ENCODE results near the gene C22orf15.
A peak's percentile ranks its signal among the peaks of the same experiment; 100 is the strongest.

Gene C22orf15

DNA sequence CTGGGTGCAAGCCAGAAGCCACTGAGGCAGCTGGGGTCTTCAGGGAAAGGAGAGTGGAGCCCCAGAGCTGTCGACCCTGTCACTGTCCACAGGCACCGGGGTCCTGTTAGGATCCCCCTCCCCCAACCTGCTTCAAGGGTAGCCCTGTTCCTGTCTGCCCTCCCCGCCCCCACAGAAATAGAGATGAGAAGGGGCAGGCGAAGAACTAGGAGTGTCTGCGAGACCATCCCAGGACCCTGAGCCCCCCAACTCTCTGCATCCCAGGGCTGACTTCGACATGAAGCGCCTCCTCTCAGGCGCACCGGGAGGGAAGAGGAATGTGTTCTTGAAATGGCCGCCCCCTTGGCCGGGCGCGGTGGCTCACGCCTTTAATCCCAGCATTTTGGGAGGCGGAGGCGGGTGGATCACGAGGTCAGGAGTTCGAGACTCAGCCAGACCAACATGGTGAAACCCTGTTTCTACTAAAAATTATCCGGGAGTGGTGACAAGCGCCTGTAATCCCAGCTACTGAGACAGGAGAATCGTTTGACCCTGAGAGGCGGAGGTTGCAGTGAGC is 11.3 kb upstream of the C22orf15 start:
- no peak for DNase-seq

DNA sequence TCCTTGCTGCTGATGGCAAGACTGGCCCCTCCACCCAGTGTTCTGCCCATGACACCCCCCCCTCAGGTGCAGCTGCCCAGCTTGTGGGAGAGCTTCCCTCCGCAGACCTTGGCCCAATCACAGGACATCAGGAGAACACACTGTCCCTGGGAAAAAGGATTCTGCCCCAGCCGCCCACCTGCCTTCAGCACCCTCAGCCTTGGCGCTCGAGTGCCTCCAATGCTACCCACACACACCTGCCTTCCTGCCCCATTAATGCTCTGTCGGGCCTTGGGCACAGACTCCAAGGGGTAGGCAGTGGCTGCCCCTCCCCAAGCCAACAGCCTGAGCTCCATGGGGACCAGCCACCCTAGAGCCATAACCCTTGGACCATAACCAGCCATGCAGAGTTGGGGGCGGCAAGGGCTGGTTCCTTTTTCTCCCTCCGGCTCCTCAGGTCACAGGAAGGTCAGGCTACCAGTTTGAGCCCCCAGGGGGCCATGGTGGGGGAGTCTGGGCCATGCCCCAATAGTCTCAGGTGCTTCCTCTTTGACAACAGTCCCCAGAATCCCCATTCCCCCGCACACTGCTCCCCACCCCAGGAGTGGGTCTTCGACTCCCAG is 10.6 kb upstream of the C22orf15 start:
- no peak for DNase-seq

DNA sequence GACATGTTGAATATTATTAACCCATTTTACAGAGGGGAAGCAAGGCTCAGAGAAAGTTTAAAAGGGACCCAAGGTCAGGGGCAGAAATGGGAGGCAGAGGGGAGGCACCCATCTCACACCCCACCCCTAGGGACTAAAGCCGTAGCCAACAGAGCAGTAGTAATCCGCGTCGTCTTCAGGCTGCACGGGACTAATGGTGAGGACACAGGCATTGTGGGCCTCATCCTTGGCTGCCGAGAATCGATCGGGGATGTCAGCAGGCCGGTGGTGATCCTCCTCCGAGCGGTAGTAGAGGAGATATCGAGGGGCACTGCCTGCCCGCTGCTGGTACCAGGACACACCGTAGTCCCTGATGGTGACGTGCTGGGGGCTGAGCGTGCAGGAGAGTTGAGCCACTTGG is 10.0 kb upstream of the C22orf15 start:
- DNase-seq, result no peak

DNA sequence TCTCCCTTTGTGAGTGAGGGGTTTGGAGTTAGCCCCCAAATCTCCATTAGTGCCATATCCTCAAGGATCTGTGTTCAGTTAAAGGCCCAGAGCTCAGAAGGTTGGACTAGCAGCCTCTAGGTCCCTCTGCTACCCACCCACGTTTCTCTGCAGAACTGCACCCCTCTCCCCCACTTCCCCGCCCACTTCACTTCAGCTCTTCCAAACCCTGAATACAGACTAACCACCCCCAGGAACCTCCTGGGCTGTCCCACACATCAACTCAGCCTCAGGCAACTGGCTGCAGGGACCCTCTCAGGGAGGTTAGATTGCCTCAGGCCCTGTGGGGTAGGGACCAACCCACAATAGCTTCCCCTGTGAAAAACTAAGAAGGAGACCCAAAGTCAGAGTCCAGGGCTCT is 9.4 kb upstream of the C22orf15 start:
- no peak for DNase-seq

DNA sequence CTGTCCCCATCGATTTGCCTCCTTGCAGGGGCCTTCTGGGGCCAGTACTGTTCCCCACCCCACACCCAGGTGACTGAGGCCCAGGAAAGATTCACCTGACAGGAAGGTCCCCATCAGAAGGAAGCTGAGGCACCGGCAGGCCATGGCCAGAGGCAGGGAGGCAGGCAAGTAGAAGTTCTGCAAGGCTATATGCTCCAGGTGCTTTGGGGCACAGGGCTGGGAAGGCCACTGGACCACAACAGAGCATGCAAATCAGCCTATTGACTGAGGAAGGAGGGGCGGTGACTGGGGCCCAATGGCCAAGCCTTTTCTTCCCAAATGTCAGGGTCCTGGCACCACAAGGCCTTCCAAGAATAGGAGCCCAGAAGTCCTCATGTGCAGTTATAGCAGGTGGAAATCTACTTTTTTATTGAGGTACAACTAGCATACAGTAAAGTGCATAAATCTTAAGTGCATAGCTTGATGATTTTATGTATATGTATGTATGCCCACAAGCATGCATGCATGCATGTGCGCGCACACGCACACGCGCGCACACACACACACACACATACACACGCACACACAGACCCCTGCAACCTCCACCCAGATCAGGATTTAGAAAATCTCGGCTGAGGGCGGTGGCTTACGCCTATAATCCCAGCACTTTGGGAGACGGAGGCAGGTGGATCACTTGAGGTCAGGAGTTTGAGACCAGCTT is 8.4 kb upstream of the C22orf15 start, which contains the start of gene VPREB3:
TSS of gene VPREB3 (minus strand) at position 206 of the 700 bp plus-strand sequence. CDS start at position 144, 62 bp downstream.
- no peak for DNase-seq

DNA sequence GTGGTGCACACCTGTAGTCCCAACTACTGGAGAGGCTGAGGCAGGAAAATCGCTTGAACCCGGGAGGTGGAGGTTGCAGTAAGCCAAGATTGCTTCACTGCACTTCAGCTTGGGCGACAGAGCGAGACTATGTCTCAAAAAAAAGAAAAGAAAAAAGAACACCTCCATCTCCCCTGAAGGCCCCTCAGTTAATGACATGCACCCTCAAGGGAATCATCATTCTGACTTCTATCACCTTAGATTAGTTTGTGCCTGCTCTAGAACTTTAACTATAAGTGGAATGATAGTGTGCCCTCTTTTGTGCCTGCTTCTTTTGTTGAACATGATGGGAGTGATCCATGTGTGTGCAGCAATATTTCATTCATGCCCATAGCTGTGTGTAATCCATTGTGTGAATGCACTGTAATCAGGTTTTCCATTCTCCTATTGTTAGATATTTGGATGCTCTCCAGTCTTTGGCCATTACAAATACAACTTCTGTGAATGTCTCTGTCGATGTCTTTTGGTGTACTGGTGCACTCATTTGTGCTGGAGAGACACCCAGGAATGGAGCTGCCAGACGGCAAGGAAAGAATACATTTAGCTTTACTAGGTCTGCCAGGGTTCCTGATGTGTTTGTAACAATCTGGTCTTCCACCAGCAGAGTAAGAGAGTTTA is 7.7 kb upstream of the C22orf15 start:
- DNase-seq, result peak; percentile 9 to 75

DNA sequence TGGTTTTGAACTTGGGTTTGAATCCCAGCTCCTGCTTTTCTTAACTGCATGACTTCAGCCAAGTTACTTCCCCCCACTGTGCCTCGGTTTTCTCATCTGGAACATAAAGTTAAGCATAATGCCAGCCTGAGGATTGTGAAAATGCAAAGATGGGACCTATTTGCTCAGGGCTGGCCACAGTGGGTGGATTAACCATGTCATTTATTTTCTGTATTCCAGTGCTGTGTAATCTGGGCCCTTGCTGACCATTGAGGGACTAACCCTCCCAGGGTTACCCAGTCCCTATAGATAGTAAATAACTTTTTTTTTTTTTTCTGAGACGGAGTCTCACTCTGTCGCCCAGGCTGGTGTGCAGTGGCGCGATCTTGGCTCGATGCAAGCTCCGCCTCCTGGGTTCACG is 7.1 kb upstream of the C22orf15 start:
- DNase-seq, result no peak

DNA sequence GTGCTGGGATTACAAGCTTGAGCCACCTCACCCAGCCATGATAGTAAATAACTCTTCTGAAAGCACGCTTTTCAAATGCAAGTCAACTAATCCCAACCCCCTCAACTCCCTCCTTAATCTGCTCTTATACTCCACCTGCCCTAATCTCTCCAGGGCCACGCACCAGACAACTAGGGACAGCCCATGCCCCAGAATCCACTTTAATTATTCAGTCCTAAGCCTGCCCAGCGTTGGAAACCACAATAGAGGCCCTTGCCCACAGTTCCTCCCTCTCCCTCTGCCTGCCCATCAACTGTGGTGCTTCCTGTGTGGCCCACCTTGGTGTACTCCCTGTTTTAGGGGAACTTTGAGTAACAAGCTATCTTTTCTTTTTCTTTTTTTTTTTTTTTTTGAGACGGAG is 5.9 kb upstream of the C22orf15 start:
- DNase-seq, result no peak

DNA sequence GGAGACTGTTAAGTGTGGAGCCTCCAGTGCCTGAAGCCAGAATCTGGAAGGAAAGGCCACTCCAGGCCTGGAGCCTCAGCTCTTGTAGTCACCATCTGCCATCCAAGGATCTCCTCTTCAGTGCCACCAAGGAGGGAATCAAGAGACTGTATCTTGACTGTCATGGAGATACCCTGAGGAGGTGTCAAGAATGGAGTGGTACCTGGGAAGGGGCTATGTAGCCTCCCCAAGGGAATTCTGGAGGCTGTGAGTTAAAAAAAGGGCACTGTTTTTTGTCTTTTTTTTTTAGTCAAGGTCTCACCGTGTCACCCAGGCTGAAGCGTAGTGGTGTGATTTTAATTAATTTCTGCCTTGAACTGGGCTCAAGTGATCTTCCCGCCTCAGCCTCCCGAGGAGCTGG is 3.2 kb upstream of the C22orf15 start:
- DNase-seq, result no peak

DNA sequence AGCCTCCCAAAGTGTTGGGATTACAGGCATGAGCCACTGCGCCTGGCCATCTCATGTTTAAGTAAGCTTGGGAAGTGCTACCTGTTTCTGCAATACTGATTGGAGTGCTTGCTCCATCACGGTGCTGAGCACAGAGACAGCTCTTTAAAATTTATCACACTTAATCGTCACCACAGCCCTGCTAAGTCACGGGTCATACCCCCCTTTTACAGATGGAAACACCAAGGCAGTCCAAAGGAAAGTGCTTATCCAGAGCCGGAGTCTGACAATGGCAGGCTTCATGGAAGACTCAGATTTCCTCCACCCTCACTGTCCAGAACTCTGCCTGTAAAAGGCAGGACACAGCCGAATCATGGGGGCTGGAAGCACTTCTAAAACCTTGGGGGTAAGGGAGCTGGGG is 2.7 kb upstream of the C22orf15 start:
- no peak for DNase-seq

DNA sequence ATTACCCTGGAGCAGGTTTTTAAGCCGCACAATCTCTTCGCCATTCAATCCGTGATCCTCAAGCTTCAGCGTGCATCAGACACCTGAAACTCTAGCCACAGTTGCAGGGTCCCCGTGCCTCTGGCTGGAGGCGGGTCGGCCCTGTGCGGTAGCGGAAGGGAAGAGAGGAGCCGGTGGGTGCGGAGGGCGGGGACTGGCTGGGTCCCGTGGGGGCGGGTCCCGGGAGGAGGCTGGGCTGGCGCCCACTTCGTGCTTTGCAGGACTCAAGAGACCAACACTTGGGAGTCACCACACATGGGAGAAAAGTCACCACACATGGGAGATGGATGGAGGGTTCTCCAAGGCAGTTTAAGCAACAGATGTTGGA is 772 bp downstream of the C22orf15 start:
- DNase-seq, result no peak

DNA sequence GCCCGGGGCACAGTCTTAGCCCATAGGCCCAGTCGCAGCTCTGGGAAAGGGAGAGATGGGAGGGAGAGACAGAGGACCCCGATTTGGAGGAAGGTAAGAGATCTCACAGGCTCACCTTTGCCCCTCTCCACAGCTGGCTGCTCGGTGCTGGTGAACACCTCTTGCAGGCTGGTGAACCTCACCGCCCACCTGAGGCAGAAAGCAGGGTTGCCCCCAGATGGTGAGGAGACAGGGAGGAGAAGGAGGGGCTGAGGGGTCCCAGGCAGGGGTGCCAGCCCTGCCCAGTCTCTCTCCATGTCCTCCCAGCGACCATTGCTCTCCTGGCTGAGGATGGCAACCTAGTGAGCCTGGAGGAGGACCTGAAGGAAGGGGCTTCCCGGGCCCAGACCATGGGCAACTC is 1.2 kb downstream of the C22orf15 start:
- DNase-seq, result no peak

DNA sequence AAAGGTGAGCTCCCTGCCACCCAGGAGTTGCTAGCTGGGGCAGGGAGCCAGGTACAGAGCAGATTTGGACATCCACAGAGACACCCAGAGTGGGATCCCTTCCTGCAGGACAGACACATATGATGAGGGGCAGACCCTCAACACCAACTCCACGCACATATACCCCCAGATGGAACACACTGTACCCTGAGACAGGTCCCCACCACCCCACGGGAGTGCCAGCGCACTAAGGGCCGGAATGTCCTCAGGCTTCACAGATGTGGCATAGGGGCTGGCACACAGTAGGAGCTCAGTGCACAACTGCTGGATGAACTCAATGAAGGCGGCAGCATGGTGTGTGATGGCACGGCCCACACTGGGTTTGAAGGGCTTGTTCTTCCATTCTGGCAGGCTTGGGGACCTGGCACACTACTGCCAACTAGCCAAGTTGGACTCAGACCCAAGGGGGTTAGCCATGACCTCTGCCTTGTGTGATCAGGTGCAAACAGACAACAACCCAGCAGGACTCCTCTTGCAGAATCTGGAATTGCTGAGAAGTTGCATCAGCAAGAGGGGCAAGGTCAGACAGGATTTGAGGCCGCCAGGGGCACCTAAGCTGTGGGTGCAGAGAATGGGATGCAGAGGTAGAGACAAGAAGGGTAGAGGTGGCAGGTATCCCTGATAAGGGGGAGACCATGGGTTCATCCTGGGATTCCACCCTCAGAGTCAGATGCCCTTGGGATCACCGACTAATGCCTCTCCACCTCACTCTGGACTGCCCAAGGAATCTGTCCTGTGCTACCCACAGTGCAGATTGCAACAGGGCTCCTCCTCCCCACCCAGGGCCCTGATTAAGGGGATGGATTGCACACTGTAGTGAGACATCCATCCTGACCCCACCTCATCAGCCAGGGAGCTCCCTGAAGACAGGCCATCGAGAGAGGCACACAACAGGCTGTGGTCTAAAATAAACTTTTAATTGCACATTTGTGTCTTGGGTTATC is 2.4 kb downstream of the C22orf15 start:
- DNase-seq, result no peak

DNA sequence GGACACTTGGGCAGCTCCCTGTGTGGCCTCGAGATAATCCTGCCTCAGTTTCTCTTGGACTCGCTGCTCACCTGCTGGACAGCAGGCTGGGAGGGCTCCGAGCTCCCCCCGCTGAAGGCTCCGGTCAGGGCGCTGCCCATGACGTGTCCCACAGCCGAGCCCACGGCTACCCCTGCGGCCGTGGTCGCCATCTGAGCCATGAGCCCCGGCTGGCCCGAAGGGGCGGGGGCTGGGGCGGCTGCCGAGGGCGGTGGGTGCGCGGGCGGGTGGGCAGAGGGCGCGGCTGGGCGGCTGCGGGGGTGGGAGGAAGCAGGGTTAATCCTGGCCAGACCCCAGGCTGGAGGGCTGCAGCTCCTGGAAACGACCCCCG is 4.5 kb downstream of the C22orf15 start:
- DNase-seq, result no peak

DNA sequence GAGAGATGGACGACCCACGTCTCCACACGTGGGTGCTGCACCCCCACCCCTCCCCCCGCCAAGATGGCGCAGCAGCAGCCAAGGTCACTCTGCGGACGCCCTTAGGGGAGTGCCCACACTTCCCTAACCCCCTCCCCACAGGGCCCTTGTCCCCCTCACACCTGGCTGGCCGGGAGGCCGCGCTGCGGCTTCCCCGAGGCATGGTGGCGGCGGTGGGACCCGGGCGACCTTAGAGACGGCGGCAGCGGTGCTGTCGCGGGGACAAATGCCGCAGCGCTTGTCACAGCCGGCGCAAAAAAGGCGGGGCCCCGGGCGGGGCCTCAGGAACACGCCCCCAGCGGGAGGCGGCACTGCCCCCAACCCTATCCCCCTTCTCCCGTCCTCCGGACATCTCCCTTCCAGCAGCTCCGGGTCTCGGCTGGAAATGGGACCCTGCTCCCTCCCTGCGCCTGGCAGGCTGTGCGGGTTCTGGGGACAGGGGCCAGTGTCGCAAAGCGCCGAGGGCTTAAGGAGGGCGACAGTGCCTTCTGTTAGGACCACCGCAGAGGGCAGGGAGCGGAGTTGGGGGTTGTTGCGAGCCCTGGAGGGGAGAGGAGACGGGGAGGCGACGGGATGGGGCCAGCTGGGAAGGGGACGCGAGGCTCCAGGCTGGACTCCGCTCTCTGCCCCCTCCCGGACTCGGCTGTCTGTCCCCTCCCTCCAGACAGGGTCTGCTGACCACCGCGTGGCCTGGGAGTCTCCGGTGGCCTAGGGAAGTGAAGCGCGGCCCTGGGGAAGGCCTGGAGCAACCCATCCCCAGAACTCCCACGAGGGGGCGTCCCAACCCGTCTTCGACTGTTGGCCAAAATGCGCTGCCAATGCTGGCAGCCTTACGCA is 5.1 kb downstream of the C22orf15 start, which contains the start of gene CHCHD10:
TSS of gene CHCHD10 (minus strand) at position 300 of the 876 bp plus-strand sequence. CDS start at position 202, 98 bp downstream.
- DNase-seq, result peak; percentile 73 to 86

DNA sequence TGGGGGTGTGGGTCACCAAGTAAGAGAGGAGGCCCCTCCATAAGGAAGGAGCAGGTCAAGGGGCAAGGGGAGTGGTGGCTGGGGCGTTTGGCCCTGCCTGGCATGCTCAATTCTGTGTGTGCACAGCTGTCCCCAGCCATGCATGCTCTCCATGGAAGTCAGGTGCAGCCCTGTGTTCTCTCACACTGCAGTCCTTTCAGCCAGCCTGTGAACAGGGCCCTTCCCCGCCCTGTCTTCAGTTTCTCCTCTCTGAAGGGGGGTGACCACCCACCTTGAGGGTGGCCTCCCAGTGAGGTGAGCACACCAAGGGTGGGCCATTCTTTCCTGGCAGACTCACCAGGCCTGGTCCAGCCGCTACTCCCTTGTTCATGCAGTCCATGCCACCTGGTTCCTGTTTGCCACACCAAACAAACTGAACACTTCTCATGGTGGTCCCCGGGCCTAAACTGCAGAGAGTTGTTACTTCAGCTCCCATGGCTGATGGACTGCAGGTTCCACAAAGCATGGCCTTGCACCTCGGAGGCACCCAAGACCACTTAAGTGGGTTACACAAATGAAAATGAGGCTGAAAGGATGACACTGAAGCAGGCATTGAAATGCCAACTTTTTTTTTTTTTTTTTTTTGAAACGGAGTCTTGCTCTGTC is 6.7 kb downstream of the C22orf15 start:
- no peak for DNase-seq

DNA sequence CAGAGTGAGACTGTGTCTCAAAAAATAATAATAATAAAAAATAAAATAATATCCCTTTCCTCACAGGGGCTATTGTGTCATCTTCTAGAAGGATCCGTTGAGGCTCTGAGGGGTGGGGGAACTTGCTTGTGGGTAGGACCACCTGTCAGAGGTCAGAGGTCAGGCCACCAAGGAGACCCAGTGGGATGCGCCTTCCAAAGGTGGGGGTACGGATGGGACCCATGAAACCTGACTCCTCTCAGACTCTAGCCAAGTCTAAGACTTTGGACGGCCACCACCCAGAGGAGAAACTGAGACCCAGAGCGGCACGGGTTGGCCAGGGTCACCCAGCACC is 9.5 kb downstream of the C22orf15 start:
- DNase-seq, result no peak

DNA sequence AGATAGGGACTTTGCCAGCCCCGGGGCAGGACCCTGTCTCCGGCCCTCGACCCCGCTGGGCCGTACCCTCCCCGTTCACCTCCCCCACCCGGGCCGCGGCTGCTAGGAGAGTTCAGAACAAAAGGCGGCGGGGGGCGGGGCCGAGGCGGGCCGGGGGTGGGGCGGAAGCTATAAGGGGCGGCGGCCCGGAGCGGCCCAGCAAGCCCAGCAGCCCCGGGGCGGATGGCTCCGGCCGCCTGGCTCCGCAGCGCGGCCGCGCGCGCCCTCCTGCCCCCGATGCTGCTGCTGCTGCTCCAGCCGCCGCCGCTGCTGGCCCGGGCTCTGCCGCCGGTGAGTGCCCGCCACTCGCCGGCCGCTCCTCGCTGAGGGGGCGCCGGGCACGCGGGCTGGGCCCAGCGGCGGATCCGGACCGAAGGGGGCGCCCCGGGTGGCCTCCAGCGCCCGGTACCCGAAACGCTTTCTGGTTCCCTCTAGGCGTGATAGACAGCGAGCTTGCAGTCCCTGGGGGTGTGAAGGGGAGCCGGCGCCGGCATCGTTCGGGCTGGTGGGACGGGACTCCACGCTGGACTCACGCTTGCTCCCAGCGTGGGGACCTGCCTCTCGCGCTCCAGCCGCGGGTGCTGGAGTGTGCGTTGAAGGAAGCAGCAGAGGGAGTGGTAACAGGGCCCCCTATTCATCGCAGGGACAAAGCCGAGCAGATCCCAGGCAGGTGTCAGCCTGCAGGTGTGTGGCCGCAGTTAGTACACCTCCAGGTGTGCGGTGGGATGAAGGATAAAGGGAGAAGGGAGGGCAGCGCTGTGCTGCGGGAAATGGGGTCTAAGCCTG is 10.1 kb downstream of the C22orf15 start, which contains the start of gene MMP11:
TSS of gene MMP11 (plus strand) at position 201 of the 825 bp plus-strand sequence. CDS start at position 223, 22 bp downstream.
- DNase-seq, result peak in 1 of 2 donors; percentile 19

DNA sequence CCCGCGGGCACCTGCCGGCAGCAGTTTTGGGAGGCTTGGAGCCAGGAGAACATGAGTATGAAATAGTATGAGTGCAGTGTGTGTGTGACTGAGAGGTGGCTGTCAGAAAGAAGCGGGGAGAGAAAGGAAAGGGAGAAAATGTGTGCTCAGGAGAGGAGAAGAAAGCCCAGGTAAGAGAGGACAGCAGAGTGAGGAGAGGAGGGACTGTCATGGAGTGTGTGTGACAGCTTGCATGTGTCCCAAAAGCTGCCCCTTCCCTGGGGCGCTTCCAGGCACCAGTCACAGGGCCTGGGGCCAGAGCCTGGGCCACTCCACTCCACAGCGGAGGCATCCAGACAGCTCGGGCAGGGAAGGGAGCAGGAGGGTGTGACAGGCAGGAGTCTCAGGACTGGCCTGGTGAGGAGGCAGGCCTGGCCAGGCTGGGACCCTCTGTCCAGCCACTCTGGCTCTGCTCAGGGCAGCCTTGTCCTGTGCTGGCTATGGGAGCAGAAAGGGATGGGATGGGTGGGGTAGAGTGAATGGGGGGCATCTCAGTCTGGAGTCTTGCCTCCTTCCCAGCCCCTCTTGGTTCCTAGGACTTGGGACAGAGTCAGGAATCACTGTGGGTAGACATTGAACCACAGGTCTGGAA is 10.8 kb downstream of the C22orf15 start:
- no peak for DNase-seq
